GM21367 (cell line): ENCODE measurements around the gene CDK14.

Experiments
- ATAC-seq: cut with Tn5 transposase; IDR thresholded peaks from one replicate; pipeline ENCODE4 v1.9.1; 2021; ENCODE audit not compliant: unreplicated experiment

The CDK14 gene

DNA sequence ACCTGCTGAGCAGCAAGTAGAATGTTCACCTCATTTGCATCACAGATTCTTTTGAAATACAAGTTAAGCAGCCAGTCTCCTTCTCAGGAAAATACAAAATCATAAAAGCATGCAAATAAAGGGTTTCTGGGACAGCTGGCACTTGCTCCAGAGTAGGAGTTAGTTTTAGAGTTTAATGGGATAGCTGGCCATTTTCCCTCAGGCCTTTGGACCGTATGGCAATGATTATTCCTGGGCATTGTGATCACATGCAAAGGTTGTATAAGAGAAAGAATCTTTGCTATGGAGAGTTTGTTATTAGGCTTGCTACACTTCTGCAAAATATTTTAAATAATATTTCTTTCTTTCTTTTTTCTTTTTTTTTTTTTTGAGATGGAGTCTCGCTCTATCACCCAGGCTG lies 240.8 kb downstream of the CDK14 start:
- ATAC-seq: no peak

DNA sequence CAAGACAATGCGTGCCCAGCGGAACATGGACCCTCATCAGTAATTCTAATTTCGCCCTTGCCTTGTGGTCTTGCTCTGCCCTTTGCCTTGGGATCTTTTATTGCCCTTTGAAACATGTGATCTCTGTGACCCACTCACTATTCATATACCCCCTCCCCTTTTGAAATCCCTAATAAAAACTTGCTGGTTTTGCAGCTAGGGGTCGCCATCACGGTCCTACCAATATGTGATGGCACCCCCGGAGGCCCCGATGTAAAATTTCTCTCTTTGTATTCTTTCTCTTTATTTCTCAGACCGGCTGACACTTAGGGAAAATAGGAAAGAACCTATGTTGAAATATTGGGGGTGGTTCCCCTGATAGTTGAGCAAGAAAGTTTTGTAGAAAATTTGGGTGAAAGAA lies 242.7 kb downstream of the CDK14 start:
- ATAC-seq: no peak

DNA sequence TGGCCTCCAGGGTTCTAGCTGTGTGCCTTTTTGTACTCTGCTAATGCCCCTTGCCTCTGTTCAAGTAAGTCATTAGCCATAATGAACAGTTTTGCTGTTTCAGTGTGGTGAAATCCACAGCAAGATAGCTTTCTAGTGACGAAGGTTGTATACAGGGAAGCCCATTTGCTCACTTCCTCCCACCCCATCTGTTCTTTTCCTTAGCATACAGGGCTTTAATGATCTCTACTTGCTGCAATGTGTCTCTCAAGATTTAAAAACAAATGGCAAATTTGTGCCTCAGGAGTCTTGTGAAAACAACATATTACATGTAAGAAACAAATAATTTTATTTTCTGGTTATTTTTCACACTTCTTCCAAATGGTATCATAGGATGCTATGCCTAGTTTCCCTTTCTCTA lies 243.2 kb downstream of the CDK14 start:
- ATAC-seq: no peak

DNA sequence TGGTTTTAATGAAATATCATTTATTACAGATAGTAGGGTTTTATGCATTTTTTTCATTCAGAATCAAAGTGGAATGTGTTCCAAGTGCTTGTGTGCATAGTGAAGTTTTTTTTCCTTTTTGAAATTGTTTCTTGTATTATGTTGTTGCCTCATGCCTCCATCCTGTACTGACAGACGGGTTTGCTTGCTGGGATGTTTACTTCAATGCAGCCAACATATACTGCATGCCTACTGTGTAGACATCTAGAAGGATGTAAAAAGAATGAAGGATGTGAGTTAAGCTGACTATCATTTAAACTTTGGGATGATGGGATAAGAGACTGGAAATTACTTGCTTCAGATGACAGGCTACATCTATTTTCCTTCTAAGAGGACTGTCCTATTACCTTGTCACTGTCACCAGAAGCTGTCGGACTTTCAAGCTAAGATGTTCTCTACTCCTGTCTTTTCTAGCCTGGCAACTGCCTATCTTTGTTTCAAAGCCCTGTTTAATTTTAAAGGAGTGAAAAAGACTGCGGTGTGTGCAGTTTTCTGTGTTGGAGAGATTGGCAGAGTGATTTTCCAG lies 243.7 kb downstream of the CDK14 start:
- no peak for ATAC-seq

DNA sequence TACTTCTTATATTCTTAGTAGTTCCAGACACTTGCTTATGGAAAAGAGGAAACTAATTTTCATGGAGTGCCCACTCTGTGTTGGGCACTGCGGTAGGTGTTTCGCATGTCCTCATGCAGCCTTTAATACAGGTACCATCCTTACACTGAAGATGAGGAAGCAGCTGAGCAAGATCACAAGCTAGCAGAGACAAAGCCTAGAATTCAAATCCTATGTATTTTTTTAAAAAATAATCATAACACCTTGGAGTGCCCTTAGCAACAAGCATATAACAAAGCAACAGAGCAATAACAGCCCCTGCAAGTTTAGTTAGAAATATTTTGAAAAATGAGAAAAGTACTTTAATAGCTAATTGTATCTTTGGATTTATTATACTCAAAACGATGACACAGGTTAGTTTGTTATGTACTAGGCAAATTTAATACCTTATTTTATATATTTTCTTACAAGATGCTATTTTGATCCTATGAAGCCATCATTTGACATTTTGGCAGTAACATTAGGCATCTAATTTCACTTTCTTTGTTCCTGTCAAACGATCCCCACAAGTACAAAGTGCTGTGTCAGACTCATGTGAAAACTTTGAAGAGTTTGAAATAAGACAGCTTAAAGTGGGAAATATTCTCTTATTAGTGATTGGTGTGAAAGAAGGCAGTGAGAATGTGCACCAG lies 245.8 kb downstream of the CDK14 start:
- no peak for ATAC-seq

- ATAC-seq: no peak
Observed at GRCh38 chr7:90842430-90842788, 246.3 kb downstream of the CDK14 start.

DNA sequence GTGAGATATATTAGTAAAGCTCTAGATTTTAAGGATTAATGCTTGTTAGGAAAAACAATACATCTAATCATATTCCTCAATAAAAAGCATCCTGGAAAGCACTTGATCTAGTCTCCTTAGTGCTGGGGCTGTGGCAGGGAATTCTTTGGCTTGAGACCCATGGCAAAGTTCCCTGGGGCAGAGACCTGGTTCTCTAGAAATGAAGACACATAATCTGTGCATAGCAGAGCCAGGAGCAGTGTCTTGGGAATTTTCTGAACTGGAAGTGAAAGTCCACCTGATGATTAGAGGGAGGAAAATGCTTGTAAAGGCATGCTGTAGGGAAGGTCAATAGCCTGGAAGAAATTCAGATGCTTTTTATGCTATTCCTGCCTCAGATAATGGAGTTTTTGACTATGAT lies 247.4 kb downstream of the CDK14 start:
- no peak for ATAC-seq

DNA sequence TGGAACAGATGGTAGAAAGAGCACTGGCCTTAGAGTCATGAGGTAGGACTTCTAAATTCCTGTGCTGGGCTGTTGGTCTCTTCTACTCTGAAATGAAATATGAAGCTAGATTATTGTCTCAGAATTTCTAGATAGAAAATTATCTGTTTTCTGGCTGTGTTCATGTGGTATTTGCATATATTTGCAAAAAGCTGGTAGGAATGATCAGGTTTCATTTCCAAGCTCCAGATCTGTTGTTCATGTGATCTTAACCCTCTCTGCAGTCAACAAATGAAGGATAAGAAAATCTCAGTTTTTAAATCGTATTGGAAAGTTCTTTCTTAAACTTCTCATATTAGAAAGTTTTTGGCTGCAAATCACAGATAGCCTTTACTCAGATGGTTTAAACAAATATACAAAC lies 248.3 kb downstream of the CDK14 start:
- ATAC-seq: no peak

- no peak for ATAC-seq
Observed at GRCh38 chr7:90846192-90846591, 250.1 kb downstream of the CDK14 start.

- no peak for ATAC-seq
Observed at GRCh38 chr7:90850066-90850465, 253.9 kb downstream of the CDK14 start.

- ATAC-seq: no peak
Observed at GRCh38 chr7:90850471-90850870, 254.3 kb downstream of the CDK14 start.

GRCh38 chr7:90853205-90853604 lies 257.1 kb downstream of the CDK14 start:
- peak; percentile 53 for ATAC-seq

- no peak for ATAC-seq
Observed at GRCh38 chr7:90856351-90857070, 260.4 kb downstream of the CDK14 start.

DNA sequence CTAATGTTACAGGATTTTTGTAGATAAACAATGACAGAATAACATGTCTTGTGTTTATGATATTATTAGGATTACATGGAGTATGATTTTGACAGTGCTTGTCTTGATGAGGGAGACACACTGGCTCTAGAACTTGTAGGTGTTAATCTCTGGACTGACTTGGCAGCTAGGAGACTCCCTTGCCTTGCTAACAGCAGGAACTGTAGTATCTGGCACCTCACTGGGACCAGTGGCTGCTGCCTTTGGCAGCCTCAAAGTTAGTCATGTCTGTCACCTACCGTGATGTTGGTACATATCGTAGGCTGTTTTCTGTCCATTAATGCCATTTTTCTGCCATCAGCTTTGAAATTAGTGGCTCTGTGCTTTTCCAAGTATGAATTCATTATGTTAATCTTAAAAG lies 261.5 kb downstream of the CDK14 start:
- ATAC-seq: no peak

GRCh38 chr7:90858546-90858945 lies 262.4 kb downstream of the CDK14 start:
- peak; percentile 56 for ATAC-seq

GRCh38 chr7:90859521-90859920 lies 263.4 kb downstream of the CDK14 start:
- no peak for ATAC-seq

DNA sequence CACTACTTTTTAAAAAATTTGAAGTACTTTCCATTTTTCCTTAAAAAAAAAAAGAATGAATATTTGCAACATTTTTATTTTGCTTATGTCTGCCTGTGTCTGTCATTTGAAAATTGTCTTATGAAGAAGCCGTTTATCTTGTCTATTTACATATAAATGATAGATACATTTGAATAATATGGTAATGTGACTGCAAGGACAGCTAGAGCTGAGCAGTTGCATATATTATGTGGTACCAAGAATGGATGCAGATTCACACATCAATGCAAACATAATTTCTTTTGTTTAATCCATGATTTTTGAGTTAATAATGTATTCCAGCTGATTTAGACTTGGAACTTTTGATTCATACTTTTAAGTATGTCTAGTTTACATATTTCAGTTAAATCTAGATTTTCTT lies 268.0 kb downstream of the CDK14 start:
- ATAC-seq: no peak

GRCh38 chr7:90869335-90869734 lies 273.2 kb downstream of the CDK14 start:
- ATAC-seq: no peak

GRCh38 chr7:90876701-90877100 lies 280.6 kb downstream of the CDK14 start:
- no peak for ATAC-seq

DNA sequence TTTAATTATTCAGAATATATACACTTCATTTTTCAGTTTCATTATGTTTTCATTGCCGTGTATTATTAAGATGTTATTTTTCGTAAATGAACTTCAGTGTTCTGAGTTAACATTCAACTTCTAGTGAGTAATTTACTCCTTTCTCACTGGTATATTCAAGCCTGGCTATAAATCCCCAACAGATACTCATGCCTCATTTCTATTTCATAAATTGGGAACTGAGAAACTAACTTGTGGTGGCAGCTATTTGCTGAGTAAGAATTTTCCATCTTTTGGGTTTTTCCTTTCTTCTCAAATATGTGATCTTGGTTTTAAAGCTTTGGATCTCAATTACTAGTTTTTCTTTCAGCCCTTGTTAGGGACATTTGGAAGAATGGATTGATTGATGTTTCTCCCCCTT lies 281.1 kb downstream of the CDK14 start:
- no peak for ATAC-seq

- no peak for ATAC-seq
Observed at GRCh38 chr7:90879924-90880323, 283.8 kb downstream of the CDK14 start.

- ATAC-seq: no peak
Observed at GRCh38 chr7:90886416-90886815, 290.3 kb downstream of the CDK14 start.

DNA sequence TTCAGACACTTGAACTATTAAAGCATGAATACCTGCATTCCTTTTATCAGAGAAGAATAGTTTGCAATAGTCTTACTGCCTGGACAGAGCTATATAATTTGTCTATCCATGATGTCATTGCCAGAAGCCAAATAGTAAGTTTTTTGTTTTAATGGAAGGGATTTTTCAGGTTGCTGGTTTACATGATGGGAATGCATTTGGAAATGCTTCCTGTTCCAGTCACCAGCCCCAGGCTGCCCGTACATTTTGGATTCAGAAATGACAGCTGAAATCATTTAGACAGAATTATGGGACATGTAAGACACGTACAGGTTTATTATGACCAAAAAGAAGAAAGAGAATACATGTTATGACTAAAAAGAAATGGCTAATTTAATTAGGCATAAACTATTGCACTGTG lies 293.1 kb downstream of the CDK14 start:
- ATAC-seq: no peak
